Mucosa of stomach (tissue), 1 donor: ENCODE data around the gene NHERF2.

Experiments used
- H3K27me3 ChIP-seq: one replicate; pipeline ENCODE4 v1.7.0; 2013; ENCODE audit warnings: mild to moderate bottlenecking, low read length; ENCODE audit not compliant: control insufficient read depth, insufficient read depth
- H3K36me3 ChIP-seq: one replicate; pipeline ENCODE4 v1.7.0; 2013; ENCODE audit warnings: low read length; ENCODE audit not compliant: control insufficient read depth, insufficient read depth
- H3K4me1 ChIP-seq: one replicate; pipeline ENCODE4 v1.7.0; 2013; ENCODE audit warnings: mild to moderate bottlenecking, low read length; ENCODE audit not compliant: control insufficient read depth, insufficient read depth
- H3K4me3 ChIP-seq: one replicate; pipeline ENCODE4 v1.7.0; 2013; ENCODE audit warnings: low read length
- H3K9ac ChIP-seq: one replicate; pipeline ENCODE4 v1.7.0; 2013; ENCODE audit warnings: mild to moderate bottlenecking, low read length, moderate library complexity
- H3K9me3 ChIP-seq: one replicate; pipeline ENCODE4 v1.7.0; 2013; ENCODE audit warnings: mild to moderate bottlenecking, low read length, moderate library complexity; ENCODE audit not compliant: control insufficient read depth
- donor health status: Pancreatic carcinoma.

NHERF2 gene

DNA sequence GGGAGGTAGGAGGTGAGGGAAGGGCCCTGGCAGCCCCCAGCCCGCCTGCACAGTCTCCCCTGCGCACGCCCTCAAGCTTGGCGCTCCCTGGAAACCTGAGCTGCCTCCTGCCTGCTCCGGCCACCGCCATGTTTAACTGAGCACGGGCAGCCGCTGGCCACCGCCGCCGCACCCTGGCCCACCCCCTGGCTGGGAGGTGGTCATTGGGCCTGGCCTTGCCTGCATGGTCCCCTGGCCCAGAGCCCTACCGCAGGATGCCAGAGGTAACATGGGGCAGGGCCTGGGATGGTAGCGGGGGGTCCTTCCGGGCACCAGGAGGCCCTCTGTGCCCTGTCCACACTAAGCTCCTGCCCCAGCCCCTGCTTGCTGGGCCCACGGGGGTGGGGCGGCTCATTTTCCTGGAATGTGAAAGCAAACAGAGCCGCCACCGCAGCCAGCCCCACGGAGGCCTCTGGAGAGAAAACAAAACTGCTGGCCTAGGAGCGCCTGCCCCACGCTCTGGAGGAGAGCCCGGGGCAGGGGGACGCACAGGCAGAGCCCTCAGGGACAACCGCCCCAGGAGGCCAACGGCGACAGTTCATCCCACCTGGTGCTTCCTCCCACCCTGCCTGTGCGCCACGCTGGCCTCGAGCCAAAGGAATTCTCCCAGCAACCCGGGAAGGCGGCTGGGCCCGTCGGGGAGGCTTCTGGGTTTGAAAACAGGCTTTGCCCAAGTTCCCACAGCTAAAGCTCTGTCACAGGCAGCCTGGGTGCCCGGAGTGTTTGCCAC, 8.9 kb downstream of the NHERF2 start:
- no peaks in the 10 kb centered on the region for H3K27me3 ChIP-seq
- H3K9ac ChIP-seq, result peak overlapping the region; percentile 76
- peaks cover 83% of the 10 kb centered on the region for H3K4me1 ChIP-seq
- peak overlapping the region; percentile 31 for H3K4me3 ChIP-seq
- peaks cover 9% of the 10 kb centered on the region for H3K36me3 ChIP-seq
- no peaks in the 10 kb centered on the region for H3K9me3 ChIP-seq

DNA sequence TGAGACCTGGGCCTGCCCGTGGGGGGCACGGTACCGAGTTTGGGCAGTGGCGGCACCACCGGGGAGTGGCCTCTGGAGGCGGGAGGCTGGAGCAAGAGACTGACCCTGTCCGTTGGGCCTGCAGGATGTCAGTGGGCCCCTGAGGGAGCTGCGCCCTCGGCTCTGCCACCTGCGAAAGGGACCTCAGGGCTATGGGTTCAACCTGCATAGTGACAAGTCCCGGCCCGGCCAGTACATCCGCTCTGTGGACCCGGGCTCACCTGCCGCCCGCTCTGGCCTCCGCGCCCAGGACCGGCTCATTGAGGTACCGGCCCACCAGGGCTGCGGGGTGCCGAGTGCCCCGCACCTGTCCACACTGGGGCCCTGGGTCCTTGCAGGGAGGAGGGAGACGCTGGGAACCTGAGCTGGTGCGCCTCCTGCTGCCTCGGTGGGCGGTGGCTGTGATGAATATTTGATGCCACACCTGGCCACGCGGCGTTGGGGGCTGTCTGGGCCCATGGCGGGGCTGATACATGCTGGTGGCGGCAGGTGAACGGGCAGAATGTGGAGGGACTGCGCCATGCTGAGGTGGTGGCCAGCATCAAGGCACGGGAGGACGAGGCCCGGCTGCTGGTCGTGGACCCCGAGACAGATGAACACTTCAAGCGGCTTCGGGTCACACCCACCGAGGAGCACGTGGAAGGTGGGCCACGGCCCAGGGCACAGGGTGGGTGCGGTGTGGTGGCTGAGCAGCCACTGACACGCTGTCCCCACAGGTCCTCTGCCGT, 9.7 kb downstream of the NHERF2 start:
- Histone ChIP-seq H3K4me3 (peak overlapping the region; percentile 31), H3K9me3 (no peaks in the 10 kb centered on the region), H3K9ac (peak overlapping the region; percentile 76), H3K27me3 (no peaks in the 10 kb centered on the region), H3K4me1 (peaks cover 91% of the 10 kb centered on the region), H3K36me3 (peaks cover 9% of the 10 kb centered on the region)

DNA sequence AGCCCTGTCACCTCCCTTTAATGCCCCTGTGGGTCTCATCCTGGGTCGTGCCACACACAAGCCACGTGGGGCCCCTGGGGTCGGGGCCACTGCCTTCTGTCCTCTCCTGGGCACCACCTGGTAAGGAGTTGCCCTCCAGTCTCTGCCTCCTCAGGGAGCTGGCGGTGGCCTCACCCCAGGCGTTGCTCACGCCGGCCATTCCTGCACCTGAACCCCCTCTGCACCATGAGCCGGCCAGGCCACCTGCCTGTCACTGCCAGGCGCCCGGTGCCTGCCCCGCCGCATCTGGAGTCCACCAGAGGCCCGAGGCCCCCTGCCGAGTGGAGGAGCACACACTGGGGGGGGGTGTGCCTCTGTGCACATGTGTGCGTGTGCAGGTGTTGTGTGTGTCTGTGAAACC, 10.4 kb downstream of the NHERF2 start:
- peaks cover 9% of the 10 kb centered on the region for H3K36me3 ChIP-seq
- H3K9ac ChIP-seq, result no peak overlapping the region
- H3K4me1 ChIP-seq, result peaks cover 98% of the 10 kb centered on the region
- H3K9me3 ChIP-seq, result no peaks in the 10 kb centered on the region
- H3K4me3 ChIP-seq, result no peak overlapping the region
- H3K27me3 ChIP-seq, result no peaks in the 10 kb centered on the region

DNA sequence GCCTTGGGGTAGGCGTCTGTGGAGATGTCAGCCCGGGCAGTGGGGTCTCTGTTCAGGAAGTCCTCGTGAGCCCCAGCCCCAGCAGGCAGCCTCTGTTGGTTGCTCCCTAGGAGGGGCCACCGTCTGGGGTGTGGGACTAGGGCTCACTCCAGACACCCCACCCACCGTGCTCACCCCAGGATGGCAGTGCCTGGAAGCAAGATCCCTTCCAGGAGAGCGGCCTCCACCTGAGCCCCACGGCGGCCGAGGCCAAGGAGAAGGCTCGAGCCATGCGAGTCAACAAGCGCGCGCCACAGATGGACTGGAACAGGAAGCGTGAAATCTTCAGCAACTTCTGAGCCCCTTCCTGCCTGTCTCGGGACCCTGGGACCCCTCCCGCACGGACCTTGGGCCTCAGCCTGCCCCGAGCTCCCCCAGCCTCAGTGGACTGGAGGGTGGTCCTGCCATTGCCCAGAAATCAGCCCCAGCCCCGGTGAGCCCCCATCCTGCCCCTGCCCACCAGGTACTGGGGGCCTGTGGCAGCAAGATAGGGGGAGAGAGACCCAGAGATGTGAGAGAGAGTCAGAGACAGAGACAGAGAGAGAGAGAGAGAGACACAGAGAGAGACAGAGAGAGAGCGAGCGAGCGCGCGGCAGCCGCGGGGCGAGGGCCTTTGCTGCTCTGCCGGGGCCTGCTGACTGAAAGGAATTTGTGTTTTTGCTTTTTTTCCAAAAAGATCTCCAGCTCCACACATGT, 11.1 kb downstream of the NHERF2 start:
- no peaks in the 10 kb centered on the region for H3K27me3 ChIP-seq
- no peaks in the 10 kb centered on the region for H3K9me3 ChIP-seq
- no peak overlapping the region for H3K9ac ChIP-seq
- no peak overlapping the region for H3K4me3 ChIP-seq
- H3K36me3 ChIP-seq, result peaks cover 9% of the 10 kb centered on the region
- peaks cover 96% of the 10 kb centered on the region for H3K4me1 ChIP-seq

DNA sequence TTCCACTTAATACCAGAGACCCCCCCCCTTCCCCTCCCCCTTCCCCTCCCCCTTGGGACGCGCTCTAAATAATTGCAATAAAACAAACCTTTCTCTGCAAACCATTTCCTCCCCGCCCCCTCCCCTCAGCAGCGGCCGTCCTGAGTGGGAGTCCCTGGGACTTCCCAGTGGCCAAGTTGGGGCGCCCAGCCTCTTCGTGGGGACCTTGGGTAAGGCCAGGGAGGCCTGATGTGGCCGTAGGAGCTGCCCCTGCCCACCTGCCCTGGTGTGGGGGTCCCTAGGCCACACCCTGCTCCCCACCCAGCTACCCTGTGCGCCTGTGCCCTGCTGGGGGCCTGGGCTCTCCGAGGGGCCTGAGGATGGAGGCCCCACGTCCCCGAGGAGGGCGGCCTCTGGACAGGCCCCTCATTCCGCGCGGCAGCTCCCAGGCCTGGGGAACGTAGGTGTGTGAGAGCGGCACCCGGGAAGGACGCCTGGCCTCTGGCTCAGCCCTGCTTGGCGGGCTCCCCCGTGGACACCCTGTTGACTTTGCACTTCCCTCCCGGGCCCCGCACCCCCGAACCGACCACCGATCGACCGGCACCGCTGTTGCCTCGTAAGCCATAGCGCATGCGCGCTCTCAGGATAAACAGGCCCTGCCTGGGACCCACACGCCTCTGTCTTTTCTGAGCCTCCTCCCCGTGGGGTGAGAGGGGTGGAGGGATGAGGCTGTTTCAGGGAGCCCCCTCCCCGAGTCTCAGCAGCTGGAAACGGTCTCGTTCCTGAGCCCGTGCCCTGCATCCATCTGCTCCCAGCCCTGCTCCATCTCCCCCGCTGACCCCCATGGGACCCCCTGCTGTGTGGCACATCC, 11.9 kb downstream of the NHERF2 start:
- peaks cover 9% of the 10 kb centered on the region for H3K36me3 ChIP-seq
- H3K9ac ChIP-seq, result no peak overlapping the region
- no peaks in the 10 kb centered on the region for H3K9me3 ChIP-seq
- no peaks in the 10 kb centered on the region for H3K27me3 ChIP-seq
- H3K4me3 ChIP-seq, result no peak overlapping the region
- peaks cover 96% of the 10 kb centered on the region for H3K4me1 ChIP-seq

DNA sequence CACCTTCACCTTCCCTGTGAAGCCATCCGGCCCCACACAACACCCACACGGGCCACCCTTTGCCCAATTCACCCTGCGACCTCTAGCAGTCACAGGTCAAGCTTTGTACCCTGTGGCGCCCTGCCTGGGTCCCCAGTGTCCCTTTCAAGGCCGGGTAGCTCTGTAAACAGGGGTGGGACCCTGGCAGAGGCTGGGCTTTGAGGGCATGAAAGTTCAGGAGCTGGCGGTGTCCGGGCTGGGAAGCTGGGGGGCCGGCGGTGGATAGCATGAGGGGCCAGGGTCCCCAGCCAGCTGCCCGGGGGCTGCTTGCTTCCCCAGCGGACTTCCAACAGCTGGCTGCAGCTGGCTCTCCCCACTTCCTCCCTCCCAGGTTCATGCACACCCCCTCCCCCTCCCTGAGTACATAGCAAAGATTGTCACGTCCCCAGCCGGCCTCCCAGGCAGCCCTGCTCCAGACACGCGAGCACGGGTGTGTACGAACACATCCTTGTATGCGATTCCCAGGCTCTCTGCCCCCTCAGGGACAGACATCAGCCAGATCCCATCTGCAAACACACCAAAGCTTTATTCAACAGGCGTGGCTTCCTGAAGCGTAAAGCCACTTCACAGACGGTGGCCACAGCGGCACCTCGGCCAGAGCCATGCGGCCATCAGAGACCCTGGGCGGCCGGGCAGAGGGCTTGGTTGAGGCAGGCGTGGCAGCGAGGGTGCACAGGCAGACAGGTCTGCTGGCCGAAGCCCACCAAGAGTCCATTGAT, 12.8 kb downstream of the NHERF2 start:
- H3K9me3 ChIP-seq, result no peaks in the 10 kb centered on the region
- no peaks in the 10 kb centered on the region for H3K27me3 ChIP-seq
- no peak overlapping the region for H3K9ac ChIP-seq
- H3K36me3 ChIP-seq, result peaks cover 9% of the 10 kb centered on the region
- no peak overlapping the region for H3K4me3 ChIP-seq
- peaks cover 98% of the 10 kb centered on the region for H3K4me1 ChIP-seq

DNA sequence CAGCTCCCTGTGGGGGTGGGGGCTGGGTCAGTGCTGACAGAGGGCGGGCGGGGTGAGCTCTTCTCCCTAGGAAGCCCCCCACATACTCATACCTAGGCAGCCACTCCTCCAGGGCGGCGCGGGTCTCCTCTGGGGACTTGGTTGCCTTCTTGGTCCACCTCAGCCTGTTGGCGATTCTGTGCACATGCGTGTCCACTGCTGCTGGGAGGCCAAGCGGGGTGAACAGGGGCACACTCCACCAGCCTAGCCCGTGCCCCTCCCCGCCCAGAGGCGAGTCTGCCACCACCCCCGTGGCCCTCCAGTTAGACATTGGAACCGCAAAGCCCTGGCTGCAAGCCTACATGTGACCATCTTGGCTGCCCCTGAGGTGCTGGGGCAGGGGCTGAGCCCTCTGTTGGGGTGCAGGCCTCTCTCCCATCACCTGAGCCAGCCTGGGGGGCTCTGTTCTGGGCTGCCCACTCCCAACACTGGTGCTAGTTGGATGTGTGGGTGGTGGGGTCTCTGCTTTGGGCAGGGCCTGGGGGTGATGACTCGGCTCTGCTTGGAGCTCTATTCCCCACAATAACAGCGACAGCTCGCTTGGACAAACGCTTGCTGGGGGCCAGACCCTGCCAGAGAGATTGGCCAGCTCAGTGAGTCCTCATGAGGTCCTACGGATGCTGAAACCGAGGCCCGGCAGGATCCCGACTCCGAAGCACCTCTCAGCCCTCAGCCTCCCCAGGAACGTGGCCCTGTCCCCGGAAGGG, 13.5 kb downstream of the NHERF2 start:
- peaks cover 92% of the 10 kb centered on the region for H3K4me1 ChIP-seq
- peak overlapping the region; percentile 62 for H3K9ac ChIP-seq
- H3K36me3 ChIP-seq, result peaks cover 9% of the 10 kb centered on the region
- no peaks in the 10 kb centered on the region for H3K9me3 ChIP-seq
- H3K4me3 ChIP-seq, result no peak overlapping the region
- no peaks in the 10 kb centered on the region for H3K27me3 ChIP-seq

DNA sequence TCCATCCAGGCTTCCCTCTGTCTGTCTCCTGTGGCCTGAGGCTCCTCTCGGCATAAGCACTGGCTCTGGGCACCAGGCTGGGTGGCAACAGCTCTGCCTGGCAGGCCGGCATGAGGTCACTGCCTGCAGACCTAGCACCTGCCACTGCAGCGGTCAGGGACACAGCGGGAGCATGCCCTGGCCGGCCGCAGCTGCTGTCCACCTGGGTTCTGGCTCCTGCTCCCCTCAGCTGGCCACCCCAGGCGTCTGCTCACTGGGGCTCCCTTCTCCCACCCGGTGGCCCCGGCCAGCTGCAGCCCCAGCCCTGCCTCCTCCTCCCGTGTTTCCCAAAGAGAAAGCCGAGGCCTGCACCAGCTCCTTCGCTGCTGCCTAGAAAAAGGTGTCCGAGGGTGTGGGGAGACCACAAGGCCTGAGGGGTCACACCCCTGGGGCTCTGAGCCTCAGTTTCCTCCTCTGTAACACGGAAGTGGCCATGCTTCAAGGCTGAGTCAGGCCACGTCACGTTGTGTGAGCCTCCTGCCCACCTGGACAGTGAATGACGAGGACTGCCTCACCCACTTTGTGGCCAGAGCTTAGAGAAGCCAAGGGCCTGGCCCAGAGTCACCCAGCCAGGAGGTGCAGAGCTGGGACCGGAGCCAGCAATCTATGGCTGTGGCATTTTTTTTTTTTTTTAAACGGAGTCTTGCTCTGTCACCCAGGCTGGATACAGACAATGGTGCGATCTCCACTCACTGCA, 14.3 kb downstream of the NHERF2 start:
- H3K4me3 ChIP-seq, result no peak overlapping the region
- H3K9me3 ChIP-seq, result no peaks in the 10 kb centered on the region
- peaks cover 9% of the 10 kb centered on the region for H3K36me3 ChIP-seq
- H3K4me1 ChIP-seq, result peaks cover 84% of the 10 kb centered on the region
- peak overlapping the region; percentile 62 for H3K9ac ChIP-seq
- no peaks in the 10 kb centered on the region for H3K27me3 ChIP-seq

DNA sequence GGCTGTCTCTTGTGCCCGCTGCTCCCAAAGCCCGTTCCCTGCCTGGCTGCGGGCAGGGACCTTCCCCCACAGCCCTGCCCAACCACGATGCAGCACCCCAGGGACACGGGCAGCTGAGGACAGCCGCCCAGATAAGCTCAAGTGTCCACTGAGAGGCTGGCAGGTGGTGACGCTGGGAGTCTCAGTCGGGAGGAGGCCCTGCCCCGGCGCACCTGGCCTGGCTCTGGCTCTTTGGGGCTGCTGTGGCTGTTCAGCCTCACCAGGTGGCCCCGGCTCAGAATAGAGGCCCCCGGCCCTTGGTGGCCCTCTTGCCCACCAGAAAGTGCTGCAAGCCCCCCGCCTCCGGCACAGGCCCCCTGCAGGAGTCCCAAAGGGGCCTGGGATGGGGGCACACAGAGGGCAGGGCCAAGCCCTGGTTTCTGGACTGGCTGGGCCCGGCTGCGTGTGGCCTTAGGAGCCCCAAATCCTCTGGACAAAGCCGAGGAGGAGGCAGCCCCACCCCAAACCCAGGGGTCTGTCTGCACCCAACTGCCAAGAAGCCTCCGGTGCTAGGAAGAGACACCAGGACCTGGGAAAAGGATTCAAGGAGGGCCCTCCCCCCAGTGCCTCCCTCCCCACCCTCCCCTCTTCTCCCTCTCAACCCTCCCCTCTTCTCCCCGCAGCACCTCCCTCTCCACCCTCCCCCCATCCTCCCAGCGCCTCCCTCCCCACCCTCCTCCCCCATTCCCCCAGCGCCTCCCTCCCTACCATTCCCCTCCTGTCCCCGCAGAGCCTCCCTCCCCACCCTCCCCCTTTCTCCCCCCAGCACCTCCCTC, 15.7 kb downstream of the NHERF2 start:
- no peaks in the 10 kb centered on the region for H3K27me3 ChIP-seq
- peaks cover 82% of the 10 kb centered on the region for H3K4me1 ChIP-seq
- no peaks in the 10 kb centered on the region for H3K9me3 ChIP-seq
- H3K4me3 ChIP-seq, result no peak overlapping the region
- H3K9ac ChIP-seq, result peak overlapping the region; percentile 62
- H3K36me3 ChIP-seq, result peaks cover 2% of the 10 kb centered on the region
